HG03097 (cell line): ENCODE data around the gene ZNF546.
"Not testable (repeated sequence)": the region's sequence is repeated elsewhere in the genome, so short reads cannot be mapped to it uniquely, and the experiment has no call there.

Source experiments
- ATAC-seq: cut with Tn5 transposase; IDR thresholded peaks from one replicate; pipeline ENCODE4 v1.9.1; 2021; ENCODE audit not compliant: unreplicated experiment, low FRiP score

Gene ZNF546

DNA sequence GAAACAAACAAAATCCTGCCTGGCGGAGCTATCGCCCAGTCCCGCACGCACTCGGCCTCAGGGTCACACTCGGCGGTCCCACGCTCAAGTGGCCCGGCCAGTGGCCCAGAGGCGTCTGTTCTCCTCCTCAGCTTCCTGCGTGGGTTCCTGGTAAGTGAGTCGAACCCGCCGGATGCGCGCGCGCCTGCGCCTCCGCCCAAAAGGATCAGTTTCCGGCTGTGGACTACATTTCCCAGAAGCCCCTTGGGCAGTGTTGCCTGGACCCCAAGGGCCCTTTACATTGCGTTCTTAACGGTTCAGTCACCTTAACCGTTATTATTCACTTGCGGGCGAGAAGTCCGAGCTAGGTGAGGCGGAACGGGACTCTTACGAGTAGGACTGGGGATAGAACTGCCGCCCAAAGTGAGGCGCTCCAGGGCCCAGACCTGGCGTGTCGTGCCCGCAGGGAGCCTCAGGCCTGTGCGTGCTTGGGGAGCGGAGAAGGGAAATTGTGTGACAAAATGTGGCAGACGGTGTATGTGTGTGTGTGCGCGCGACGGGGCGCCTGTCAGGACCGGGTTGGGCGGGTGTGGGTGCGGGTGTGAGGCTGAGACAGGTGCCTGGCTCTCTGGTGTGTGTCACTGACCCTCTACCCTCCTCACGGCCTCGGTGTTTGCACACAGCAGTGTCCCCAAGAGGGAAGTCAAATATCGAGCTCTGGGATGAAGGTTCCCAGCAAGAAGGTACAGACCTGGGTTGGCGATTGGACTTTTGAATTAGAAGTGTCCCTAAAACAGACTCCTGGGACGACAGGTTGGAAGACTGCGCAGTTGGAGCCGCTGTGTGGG lies at the start of gene ZNF546:
ZNF546 (plus strand) TSS at position 250 of the 827 bp plus-strand sequence. CDS start 1,267 bp downstream, outside the sequence.
- peak; percentile 86 for ATAC-seq

DNA sequence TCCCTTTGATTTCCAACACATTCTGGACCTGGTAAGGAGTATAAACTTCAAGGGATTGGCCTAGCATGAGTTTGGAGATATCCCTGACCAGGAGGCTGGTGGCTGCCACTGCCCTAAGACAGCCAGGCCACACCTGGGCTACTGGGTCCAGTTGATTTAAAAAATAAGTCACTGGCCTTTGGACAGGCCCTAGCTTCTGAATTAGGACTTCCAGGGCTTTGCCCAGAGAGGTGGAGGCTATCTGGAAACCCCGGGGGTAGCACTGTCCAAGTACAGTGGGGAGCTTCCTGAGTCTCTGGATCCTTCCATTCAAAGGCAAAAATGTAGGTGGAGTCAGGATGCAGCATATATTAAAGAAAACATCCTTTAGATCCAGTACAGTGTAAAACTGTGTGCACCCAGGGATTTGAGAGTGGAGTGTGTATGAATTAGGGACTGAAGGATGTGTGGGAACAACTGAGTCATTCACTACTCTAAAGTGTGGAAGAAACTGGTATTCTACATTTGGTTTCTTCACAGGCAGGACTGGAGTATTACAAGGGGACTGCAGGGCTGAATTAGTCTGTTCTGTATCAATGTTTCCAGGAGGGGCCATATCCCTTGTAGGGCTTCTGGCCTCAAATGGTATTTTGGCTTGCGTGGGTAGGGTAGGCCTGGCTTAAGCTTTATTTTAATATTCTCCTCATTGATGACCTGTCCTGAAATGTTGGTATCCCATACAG lies 47.7 kb upstream of the ZNF546 start:
- ATAC-seq: no peak

DNA sequence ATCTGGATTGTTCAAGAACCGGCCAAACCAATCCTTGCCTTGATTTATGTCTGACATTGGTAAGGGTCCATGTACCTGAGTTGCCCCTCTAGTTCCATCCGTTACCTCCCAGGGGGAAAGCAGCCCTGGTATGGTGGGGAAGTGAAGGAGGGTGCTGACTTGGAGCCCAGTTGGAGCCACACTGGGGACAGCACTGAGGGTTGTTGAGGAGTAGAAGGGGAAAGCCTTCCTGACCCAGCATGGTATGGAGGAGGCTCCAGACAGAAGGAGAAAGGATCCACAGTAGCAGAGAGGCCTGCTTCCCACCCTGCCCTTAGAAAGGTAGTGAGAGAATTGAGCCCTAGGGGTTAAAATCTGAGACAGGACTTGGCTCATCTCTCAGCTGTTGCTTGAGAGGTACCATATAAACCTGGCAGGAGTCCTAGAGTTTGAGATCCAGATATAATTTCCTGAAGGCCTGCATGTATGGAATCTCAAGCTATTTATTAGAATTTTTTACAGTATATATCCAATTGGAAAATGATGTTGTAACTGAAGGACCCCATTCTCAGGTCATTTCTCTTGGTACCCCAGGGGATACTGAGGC lies 45.7 kb upstream of the ZNF546 start:
- no peak for ATAC-seq

DNA sequence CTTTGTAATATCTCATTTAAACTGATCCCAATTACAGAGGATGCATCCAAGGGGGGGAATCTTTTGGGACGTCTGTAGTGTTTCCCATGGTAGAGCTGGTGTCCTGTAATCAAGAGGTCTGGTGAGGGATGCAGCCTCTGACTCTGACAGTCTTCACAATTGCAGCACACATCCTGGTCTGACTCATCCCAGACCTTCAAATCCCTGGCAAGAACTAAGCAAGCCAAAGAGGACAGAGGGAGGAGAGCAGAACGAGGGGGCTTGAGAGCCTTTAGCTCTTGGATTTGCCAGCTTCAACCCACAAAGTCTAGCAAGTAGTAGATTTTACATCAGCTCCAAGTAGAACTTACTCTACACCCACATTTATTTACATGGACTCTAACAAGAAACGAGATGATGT lies 45.2 kb upstream of the ZNF546 start:
- no peak for ATAC-seq

DNA sequence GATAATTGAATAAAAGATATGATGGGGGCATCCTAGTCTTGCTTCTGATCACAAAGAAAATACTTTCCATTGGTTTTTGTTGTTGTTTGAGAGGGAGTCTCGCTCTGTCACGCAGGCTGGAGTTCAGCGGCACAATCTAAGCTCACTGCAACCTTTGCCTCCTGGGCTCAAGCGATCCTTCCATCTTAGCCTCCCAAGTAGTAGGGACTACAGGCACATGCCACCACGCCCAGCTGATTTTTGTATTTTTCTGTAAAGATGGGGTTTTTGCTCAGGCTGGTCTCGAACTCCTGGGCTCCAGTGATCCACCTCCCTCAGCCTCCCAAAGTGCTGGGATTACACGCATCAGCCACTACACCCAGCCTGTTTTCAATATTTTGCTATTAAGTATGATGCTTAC lies 42.9 kb upstream of the ZNF546 start:
- peak; percentile 9 for ATAC-seq

DNA sequence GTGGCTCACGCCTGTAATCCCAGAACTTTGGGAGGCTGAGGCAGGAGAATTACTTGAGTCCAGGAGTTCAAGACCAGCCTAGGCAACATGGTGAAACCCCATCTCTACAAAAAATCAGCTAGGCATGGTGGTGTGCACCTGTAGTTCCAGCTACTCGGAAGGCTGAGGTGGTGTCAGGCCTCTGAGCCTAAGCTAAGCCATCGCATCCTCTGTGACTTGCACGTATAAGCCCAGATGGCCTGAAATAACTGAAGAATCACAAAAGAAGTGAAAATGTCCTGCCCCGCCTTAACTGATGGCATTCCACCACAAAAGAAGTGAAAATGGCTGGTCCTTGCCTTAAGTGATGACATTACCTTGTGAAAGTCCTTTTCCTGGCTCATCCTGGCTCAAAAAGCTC lies 39.0 kb upstream of the ZNF546 start:
- ATAC-seq: not testable (repeated sequence)

DNA sequence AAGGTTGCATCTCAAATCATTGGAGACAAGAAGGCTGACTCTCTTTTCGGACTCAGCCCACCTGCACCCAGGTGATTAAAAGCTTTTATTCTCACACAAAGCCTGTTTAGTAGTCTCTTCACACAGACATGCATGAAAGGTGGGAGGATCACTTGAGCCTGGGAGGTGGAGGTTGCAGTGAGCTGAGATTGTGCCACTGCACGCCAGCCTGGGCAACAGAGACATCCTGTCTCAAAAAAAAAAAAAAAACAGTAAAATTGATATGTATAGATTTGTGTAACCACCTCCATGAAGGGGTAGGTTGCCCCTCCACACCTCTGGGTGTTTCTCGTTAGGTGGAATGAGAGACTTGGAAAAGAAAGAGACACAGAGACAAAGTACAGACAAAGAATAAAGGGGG lies 37.9 kb upstream of the ZNF546 start:
- not testable (repeated sequence) for ATAC-seq

DNA sequence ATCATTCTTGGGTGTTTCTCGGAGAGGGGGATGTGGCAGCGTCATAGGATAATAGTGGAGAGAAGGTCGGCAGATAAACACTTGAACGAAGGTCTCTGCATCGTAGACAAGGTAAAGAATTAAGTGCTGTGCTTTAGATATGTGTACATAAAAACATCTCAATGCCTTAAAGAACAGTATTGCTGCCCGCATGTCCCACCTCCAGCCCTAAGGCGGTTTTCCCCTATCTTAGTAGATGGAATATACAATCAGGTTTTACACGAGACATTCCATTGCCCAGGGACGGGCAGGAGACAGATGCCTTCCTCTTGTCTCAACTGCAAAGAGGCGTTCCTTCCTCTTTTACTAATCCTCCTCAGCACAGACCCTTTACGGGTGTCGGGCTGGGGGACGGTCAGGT lies 37.5 kb upstream of the ZNF546 start:
- not testable (repeated sequence) for ATAC-seq

DNA sequence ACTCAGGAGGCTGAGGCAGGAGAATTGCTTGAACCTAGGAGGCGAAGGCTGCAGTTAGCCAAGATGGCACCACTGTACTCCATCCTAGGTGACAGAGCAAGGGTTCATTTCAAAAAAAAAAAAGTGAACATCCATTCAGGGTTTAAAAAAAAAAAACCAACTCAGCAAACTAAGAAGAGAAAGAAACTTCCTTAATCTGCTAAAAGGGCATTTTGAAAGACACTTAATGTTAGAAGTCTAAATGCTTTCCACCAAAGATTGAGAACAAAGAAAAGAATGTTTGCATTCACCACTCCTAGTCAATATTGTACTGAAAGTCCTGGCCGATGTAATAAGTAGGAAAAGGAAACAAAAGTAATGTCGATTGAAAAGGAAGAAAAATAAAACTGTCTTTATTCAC lies 33.0 kb upstream of the ZNF546 start:
- ATAC-seq: no peak

DNA sequence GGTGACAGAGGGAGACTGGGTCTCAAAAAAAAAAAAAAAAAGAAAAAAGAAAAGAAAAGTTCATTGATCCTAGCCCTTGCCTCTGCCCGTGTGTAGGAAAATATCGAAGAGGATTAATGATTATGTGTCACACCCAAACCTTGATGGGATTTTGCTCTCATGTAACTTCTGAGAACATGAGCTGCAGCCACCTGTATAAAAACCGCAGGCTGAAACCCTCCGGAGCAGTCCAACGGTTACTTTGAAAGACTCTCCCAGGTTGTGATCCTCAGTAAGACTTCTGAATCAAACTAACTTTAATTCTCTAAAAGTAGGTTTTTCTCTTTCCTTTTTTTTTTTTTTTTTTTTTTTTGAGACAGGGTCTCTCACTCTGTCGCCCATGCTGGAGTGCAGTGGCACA lies 30.2 kb upstream of the ZNF546 start:
- no peak for ATAC-seq

DNA sequence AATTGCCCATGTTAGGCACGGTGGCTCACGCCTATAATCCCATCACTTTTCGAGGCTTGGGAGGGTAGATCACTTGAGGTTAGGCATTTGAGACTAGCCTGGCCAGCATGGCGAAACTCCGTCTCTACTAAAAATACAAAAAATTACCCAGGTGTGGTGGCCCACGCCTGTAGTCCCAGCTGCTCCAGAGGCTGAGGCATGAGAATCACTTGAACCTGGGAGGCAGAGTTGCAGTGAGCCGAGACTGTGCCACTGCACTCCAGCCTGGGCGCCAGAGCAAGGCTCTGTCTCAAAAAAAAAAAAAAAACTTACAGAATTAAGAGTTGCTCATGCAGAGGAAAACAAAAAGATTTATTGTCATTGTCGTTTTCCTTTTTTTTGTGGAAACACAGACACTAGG lies 29.3 kb upstream of the ZNF546 start:
- no peak for ATAC-seq

DNA sequence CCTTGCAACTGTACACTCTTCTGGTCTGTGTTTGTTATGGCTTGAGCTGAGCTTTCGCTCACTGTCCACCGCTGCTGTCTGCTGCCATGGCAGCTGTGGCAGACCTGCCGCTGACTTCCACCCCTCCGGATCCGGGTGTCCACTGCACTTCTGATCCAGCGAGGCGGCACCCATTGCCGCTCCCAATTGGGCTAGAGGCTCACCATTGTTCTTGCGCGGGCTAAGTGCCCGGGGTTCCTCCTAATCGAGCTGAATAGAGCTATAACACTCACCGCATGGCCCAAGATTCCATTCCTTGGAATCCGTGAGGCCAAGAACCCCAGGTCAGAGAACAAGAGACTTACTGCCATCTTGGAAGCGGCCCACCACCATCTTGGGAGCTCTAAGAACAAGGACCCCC lies 28.1 kb upstream of the ZNF546 start:
- no peak for ATAC-seq

DNA sequence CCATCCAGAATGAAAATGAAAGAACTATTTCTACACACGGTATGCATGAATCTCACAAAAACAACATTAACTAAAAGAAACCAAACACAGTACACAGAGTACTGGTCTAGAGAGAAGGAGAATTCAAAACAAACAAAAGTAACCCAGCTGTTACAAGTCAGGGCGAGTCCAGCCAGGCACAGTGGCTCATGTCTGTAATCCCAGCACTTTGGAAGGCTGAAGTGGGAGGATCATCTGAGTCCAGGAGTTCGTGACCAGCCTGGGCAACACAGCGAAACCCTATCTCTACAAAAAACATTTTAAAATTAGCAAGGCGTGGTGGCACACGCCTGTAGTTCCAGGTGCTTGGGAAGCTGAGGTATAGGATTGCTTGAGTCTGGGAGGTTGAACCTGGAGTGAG lies 27.6 kb upstream of the ZNF546 start:
- no peak for ATAC-seq

DNA sequence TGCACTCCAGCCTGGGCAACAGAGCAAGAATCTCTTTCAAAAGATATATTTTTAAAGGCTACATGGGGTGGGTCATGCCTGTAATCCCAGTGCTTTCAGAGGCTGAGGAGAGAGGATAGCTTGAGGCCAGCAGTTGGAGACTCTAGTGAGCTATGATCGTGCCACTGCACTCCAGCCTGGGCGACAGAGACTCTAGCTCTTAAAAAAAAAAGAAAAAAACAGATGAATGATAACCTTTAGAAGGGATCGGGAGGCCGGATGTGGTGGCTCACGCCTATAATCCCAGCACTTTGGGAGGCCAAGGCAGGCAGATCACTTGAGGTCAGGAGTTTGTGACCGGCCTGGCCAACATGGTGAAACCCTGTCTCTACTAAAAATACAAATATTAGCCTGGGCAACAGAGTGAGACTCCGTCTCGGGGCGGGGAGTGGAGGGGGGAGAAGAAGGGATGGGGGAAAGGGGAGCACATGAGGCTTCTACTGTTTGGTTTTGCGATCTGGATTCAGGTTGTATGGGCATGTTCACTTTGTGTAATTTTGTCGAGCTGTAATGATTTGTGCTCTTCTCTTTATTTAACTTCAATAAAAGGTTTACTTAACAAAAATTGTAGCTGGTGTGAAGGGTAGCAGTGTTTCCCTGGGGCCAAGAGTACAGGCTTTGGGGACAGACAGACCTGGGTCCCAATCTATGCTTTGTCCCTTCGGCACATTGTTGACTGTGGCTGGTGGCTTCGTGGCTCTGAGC lies 27.0 kb upstream of the ZNF546 start:
- ATAC-seq: no peak

DNA sequence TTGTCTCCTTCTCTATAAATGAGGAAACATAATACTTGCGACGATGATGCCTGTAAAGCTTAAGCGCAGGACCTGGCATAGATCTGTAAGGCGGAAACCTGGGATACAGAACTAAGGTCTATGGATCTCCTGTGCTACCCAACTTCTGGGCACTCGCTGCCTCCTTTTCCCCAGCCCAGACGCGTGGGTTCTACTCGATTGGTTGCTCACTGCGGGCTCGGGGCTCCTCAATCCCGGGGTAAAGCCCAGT lies 26.5 kb upstream of the ZNF546 start:
- no peak for ATAC-seq

DNA sequence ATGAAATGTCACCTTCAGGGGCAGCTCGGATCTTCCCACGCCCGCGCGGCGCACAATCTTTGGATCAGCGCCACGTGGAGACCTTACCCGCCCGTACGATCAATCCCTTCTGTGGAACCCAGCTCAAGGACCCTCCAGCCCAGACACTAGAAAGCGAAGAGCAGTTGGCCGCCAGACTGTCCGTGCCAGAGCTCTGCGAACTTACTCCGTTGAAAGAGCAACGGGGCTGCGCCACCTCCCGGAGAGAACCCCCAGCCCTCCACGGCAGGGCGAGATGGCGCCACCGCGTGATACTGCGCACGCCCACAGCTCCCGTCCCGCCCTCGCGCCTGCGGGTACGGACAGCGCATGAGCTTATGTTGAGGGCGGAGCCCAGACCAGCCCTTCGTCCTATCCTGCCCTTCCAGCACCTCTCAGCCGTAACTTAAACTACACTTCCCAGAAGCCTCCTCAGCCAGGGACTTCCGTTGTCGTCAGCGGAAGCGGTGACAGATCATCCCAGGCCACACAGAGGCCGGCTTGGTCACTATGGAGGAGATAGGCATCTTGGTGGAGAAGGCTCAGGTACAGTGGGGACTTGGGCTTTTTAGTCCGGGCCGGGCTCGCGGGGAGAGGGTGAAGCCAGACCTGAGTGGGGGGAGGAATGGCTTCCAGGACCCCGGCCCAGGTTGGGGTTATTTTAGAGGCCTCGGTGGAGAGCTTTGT lies 26.0 kb upstream of the ZNF546 start, which contains the start of gene PSMC4:
PSMC4 (plus strand) TSS at position 491 of the 705 bp plus-strand sequence; CDS start at position 529, 38 bp downstream.
- ATAC-seq: peak; percentile 94

DNA sequence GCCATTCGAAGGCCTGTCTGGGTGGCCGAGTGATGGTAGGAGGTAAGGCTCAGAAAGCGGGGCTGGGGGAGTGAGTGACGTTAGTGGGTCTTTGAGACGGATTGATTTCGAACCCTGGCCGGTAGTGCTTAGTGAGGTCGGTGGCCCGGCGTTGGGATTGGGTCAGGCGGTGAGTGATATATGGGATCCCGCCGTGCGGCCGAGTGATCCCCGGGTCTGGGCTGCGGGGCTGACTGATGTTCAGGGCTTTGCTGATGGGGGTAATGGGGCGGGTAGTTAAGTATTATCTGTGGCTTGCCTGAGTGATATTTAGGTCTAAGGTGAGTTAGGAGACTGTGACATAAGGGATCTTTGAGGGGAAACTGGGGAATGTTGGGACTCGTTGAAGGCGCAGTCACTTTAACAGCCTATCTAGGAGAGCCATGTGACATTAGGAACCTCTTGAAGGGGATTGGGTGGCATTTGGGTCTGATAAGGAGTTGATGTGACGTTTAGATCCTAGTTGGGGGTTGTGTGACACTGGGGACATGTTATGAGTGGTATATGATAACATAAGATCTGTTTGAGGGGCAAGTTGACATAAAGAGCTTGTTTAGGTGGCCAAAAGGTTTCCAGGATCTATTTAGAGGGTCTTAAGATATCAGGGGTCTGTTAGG lies 25.4 kb upstream of the ZNF546 start:
- no peak for ATAC-seq

DNA sequence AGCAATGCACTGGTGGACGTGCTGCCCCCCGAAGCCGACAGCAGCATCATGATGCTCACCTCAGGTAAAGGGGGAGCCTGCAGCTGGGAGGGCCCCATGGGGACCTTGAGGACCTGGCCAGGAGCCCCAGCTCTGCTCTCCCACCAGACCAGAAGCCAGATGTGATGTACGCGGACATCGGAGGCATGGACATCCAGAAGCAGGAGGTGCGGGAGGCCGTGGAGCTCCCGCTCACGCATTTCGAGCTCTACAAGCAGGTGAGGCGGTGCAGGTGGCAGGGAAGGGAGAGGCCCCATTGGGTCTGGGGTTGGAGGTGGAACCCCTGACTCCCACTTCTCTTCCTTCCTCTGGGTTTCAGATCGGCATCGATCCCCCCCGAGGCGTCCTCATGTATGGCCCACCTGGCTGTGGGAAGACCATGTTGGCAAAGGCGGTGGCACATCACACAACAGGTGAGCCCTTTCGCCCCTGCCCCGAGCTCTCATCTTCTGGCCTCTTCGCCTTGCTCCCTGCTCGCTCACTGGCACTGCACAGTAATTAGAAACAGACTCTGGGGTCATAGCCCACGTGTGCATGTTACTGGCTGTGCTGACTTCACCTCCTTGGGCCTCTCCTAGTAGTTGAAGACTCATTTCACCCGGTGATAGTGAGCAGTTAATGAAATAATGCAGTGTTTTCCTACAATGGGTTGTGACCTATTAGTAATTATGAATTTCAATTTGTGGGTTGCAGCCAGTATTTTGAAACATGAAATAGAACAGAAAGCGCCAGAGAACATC lies 22.3 kb upstream of the ZNF546 start:
- no peak for ATAC-seq

DNA sequence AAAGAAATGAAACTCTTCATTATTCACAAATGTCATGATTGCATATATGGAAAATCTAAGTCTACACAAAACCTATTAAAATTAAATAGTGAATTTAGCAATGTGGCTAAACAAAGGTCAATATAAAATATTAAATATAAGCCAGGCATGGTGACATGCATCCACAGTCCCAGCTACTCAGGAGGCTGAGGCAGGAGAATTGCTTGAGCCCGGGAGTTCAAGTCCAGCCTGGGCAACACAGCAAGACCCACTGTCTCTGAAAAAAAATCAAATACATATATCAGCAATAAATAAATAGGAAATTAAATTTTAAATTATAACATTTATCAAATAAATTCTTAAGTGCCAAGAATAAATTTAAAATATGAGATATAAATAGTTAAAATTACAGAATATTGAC lies 14.0 kb upstream of the ZNF546 start:
- no peak for ATAC-seq
